ENCODE measurements around the gene PSMD13.
A peak's percentile ranks its signal among the peaks of the same experiment; 100 is the strongest.

Gene PSMD13

GRCh38 chr11:200224-201003 lies 36.4 kb upstream of the PSMD13 start:
- no peak for FAIRE-seq
- no peak for DNase-seq (ENCODE audit: insufficient read length, low spot score)
- TF ChIP-seq POLR2A (IDR thresholded peaks at IDR 0.05; ENCODE audit: low read depth, low read length), result no peak

- no peak for FAIRE-seq
- no peak for TF ChIP-seq POLR2A (IDR thresholded peaks at IDR 0.05; ENCODE audit: low read depth, low read length)
- no peak for DNase-seq (ENCODE audit: insufficient read length, low spot score)
Measured at GRCh38 chr11:201966-202365, 34.8 kb upstream of the PSMD13 start.

DNA sequence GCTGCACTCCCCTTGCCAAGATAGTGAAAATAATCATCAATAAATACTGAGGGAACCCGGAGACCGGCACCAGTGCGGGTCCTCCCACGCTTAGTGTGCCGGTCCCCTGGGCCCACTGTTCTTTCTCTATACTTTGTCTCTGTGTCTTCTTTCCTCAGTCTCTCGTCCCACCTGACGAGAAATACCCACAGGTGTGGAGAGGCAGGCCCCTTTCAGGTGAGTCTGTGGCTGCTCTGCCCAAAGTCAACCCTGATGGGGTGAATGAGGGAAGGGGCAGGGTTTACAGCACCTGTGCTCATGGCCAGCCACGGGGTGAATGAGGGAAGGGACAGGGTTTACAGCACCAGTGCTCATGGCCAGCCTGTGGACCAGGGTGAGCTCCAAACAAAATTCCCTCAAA lies 34.3 kb upstream of the PSMD13 start:
- DNase-seq (ENCODE audit: insufficient read length, low spot score), result no peak
- no peak for TF ChIP-seq POLR2A (IDR thresholded peaks at IDR 0.05; ENCODE audit: low read depth, low read length)
- FAIRE-seq, result no peak

DNA sequence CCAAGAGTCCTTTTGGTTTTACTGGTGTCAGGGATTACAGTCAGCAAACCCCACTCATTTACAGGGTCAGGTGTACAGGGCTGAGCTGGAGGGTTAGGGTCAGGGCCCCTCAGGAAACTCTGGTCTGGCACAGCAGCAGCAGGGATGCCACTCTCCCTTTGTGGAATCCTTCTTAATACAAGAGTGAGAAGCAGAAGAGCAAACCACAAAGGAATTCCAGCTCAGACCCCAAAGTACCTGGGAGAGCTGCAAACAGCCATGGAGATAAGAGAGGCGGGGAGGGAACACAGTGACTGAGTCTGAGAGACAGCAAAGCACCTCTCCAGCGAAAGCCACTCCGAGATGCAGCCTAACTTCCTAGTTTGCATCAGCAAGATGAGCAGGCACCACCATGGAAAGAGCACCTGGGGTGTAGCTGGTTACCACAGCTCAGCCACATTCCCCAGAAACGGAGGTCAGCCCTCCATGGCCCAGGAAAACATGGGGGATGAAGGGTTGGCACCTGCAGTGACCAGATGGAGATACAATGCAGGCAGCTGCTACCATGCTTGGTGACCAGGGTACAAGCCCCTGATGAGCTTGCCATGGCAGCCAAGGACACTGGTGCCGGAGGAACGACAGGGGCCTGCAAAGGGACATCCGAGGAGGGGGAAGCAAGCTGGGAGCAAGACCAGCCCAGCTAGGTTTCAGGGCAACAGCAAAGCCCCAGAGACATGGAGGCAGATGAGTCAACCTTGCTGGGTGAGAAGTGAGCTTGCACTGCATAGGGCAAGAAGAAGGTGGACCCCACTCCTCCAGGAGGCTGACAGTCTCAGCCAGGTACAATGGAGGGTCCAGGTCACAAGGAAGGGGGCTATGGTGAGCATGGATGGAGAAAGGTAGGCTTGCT lies 33.5 kb upstream of the PSMD13 start:
- no peak for FAIRE-seq
- DNase-seq (ENCODE audit: insufficient read length, low spot score), result no peak
- TF ChIP-seq POLR2A (IDR thresholded peaks at IDR 0.05; ENCODE audit: low read depth, low read length), result no peak

GRCh38 chr11:203945-204586 lies 32.7 kb upstream of the PSMD13 start:
- FAIRE-seq, result no peak
- DNase-seq (ENCODE audit: insufficient read length, low spot score), result no peak
- TF ChIP-seq POLR2A (IDR thresholded peaks at IDR 0.05; ENCODE audit: low read depth, low read length), result no peak

GRCh38 chr11:204587-205109 lies 32.1 kb upstream of the PSMD13 start:
- no peak for TF ChIP-seq POLR2A (IDR thresholded peaks at IDR 0.05; ENCODE audit: low read depth, low read length)
- FAIRE-seq (no peak), DNase-seq (ENCODE audit: insufficient read length, low spot score) (no peak)

DNA sequence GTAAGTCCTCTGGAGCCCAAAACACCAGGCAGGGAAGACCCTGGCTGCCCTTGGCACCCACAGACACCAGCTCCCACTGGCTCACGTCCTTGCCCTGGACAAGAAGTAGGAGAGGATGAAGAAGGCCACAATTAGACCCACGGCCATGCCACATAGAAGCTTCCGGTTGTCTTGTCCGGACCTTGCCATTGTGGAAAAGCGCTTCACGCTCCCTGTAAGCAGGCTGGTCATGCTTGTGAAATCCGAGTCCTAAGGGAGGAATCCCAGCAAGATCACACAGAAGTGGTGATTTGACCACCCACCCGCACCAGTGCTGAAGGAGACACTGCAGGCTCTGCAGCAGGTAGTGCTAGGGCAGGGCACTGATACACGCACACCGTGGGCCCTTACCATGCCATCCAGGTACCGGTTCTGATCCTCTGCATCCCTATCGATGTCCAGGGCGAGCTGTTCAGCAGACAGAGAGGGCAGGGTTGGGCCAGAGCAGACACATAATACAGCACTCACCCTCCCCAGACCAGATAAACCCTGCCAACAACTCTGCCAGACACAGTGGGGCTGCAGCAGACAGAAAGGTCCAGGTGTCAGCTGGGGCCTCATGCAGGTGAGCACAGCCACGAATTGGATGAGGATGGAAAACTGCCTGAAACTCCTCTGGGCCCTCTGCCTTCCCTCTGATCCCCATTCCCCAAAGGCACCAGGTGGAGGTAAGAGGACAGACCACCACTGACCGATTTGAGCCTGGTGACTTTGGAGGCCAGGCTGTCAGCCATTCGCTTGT lies 31.4 kb upstream of the PSMD13 start:
- no peak for FAIRE-seq

GRCh38 chr11:206002-206384 lies 30.8 kb upstream of the PSMD13 start:
- TF ChIP-seq POLR2A (IDR thresholded peaks at IDR 0.05; ENCODE audit: low read depth, low read length), result no peak
- DNase-seq (ENCODE audit: insufficient read length, low spot score), result no peak
- FAIRE-seq, result no peak

More for the DNA sequence above, 31.4 kb upstream of the PSMD13 start:
- TF ChIP-seq POLR2A (IDR thresholded peaks at IDR 0.05; ENCODE audit: low read depth, low read length), result no peak
- no peak for DNase-seq (ENCODE audit: insufficient read length, low spot score)

- no peak for TF ChIP-seq POLR2A (IDR thresholded peaks at IDR 0.05; ENCODE audit: low read depth, low read length)
- no peak for DNase-seq (ENCODE audit: insufficient read length, low spot score)
- FAIRE-seq, result no peak
Measured at GRCh38 chr11:206526-207207, 30.1 kb upstream of the PSMD13 start.

GRCh38 chr11:207208-207862 lies 29.4 kb upstream of the PSMD13 start, which contains the start of the genes BET1L and RIC8A:
Gene BET1L (minus strand): TSS chr11:207399. CDS start chr11:207321, 78 bp downstream.
Gene RIC8A (plus strand): TSS chr11:207708. CDS start chr11:208855, 1,147 bp downstream.
- peak; percentile 99 for TF ChIP-seq POLR2A (IDR thresholded peaks at IDR 0.05; ENCODE audit: low read depth, low read length)
- peak; percentile 99 for DNase-seq (ENCODE audit: insufficient read length, low spot score)
- no peak for FAIRE-seq

DNA sequence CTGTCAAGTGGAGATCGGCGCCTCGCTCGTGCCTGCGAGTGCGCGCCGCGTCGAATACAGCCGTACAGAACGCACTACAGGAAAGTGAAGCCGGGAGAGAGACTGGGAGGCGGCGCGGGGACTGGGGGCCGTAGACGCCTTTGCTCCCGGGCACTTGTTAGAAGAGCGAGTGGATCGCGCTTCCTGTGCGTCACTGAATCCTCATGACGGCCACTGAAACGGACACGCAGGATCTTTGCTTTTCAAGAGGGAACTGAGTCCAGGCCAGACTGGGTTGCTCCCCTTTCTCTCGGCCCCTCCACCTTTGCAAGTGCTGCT lies 29.0 kb upstream of the PSMD13 start:
- FAIRE-seq (no peak), DNase-seq (ENCODE audit: insufficient read length, low spot score) (peak; percentile 56)
- no peak for TF ChIP-seq POLR2A (IDR thresholded peaks at IDR 0.05; ENCODE audit: low read depth, low read length)

DNA sequence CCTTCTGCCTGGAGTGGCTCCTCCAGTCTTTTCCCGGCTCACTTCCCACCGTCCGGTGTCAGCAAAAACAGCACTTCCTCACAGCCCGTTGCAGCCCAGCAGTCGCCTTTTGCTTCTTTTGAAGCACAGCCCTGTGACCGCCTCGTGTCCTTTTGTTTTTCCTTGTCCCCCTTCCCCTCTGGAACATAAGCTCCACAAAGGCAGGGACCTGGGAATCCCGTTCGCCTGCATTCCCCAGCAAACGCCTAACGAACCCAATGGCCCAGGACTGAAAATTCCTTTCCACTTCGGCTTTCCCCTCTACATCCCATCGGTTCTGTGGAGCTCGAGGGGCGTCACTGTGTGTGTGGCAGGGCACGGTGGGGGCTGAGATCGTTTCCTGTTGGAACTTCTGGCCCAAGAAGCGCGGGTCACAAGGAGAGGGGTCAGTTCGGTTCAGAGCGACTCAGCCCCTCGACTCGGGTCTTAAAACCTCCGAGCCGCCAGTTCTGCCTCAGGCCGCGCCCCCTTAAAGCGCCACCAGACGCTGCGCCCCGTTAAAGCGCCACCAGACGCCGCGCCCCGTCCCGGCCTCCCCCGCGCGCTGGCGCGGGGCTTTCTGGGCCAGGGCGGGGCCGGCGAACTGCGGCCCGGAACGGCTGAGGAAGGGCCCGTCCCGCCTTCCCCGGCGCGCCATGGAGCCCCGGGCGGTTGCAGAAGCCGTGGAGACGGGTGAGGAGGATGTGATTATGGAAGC lies 28.4 kb upstream of the PSMD13 start:
- FAIRE-seq (no peak), DNase-seq (ENCODE audit: insufficient read length, low spot score) (peak; percentile 79)
- TF ChIP-seq POLR2A (IDR thresholded peaks at IDR 0.05; ENCODE audit: low read depth, low read length), result peak; percentile 56
